GM19238 (cell line): Measurements from ENCODE around the gene PROSER2.
A peak's percentile ranks its signal among the peaks of the same experiment; 100 is the strongest.
"Not testable (repeated sequence)": the region's sequence is repeated elsewhere in the genome, so short reads cannot be mapped to it uniquely, and the experiment has no call there.

Source experiments
- DNase-seq: peaks from one replicate; pipeline ENCODE4 v3.0.0; 2011; ENCODE audit warnings: low spot score; ENCODE audit not compliant: insufficient read length

Gene PROSER2

DNA sequence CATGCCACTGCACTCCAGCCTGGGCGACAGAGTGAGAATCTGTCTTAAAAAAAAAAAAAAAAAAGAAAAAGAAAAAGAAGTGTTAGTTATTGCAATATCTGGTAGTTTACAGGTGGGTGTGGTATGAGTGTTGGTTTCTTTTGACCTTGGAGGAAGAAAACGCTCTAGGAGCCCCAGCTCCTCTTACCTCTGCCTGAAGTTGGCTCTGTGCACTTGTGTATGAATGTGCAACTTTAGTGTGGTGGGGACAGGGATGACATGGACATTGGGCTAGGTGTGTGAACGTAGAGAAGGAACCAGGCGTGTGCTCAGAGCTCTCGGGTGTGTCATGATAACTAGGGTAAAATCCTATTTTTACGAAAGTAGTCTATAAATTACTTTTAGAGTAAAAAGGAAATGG lies 11.9 kb downstream of the PROSER2 start:
- no peak for DNase-seq

- no peak for DNase-seq
Measured at GRCh38 chr10:11835704-11836103, 12.5 kb downstream of the PROSER2 start.

DNA sequence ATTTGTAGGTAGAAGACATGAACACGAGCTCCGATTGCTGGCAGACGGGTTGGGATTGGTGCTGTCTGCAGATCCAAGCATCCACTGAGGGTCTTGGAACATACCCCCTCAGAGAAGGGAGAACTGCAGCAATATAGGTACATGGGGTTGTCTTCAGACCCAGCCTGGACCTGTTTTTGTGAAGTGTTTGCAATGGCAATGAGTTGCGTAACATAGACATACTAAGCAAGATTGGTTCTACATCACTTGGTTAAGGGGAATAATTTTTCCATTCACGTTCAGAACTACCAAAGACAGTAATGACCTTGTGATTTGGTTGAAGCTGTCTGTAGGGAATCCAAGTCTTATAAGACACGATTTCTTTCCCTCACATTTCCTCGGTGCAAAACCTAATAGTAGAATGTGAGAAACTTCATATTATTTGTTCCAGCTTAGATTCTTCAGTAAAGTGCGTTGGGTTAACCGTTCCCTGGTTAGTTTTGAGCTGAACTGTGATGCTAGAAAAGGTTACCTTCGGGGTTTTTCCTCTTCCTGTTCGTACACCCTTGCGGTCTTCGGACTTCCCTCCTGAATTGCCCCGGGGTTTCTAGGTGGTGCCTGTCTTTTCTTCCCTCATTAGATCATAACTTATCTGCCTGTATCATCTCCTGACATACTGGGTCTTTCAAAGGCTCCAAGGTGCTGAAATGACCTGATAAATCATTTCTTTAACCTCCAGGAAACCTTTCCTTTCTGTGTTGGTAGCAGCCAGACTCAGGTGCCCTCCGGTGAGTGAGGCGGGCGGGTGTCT lies 14.4 kb downstream of the PROSER2 start:
- DNase-seq, result no peak

DNA sequence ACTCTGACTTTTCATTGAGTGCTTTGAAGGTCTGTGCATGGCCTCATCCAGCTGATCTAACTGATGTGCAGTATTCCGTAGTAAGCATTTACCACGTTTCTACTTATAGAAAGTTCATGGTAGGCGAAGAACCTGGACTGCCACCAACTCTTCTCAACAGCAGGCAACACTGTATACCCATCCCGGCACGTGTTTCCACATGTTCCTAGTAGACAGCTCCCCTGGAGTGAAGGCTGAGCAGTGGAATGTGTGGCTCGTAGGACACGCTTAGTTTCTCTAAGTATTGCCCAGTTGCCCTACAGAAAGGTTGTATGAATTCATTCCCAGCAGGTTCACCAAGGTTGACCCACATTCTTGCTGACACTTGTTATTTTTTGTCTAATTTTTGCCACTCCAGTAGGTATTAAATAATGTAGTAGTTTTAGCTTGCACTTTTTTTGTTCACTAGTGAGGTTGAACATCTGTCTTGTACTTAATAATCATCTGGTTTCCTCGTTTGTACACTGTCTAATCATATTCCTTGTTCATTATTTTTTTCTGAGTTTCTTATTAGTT lies 15.2 kb downstream of the PROSER2 start:
- DNase-seq, result no peak

GRCh38 chr10:11841375-11841774 lies 18.2 kb downstream of the PROSER2 start:
- no peak for DNase-seq

DNA sequence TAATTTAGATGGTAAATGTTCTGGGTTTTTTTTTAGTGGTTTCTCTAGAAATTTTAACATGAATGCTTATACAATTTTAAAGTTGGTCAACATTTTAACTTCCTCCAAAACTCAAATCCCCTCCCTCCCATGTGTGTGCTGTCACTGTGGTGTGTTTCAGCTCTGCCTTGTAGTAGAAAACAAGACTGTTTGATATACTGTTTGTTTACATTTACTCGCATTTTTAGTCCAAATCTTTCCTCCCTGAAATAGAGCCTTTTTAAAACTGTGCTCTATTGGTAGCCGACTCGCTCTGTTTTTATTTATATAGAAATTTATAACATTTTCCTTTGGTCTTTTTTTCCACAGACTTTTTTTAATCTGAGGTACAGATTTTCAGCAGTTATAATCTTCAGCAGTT lies 19.3 kb downstream of the PROSER2 start:
- no peak for DNase-seq

GRCh38 chr10:11845113-11845512 lies 22.0 kb downstream of the PROSER2 start:
- DNase-seq, result no peak

DNA sequence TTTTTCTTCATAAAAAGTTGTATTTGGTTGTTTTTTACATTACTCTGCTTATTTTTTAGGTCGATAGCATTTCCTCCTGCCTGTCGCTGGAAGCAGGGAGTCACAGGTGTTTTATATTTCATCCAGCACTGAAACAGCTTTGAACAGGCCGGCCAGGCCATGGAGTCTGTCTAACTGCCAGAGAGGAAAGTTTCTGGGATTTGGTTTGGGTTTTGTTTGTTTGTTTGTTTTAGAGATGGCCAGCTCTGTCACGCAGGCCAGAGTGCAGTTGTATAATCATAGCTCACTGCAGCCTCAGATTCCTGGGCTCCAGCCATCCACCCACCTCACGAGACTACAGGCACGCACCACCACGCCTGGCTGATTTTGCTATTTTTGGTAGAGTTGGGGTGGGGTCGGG lies 23.4 kb downstream of the PROSER2 start:
- DNase-seq, result no peak

DNA sequence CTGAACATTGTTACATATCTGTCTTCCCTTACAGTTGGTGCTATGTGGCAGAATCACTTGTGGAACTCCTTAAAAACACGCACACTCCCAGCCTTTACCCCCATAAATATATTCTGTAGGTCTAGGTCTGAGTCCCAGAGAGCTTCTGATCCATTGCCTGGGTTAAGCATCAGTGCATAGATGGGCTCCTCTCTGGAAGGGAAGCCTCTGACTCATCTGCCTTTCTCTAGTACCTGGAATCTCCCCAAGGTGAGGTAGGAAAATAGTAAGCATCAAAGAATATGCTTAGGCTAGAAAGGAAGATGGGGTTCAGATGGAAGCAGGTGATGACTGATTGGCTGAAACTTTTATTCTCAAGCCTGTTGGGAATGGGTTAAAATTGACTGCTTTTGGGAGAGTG lies 26.1 kb downstream of the PROSER2 start:
- no peak for DNase-seq

- DNase-seq, result no peak
Measured at GRCh38 chr10:11849911-11850310, 26.8 kb downstream of the PROSER2 start.

GRCh38 chr10:11851910-11852309 lies 28.8 kb downstream of the PROSER2 start:
- DNase-seq, result no peak

- not testable (repeated sequence) for DNase-seq
Measured at GRCh38 chr10:11852637-11853036, 29.5 kb downstream of the PROSER2 start.

DNA sequence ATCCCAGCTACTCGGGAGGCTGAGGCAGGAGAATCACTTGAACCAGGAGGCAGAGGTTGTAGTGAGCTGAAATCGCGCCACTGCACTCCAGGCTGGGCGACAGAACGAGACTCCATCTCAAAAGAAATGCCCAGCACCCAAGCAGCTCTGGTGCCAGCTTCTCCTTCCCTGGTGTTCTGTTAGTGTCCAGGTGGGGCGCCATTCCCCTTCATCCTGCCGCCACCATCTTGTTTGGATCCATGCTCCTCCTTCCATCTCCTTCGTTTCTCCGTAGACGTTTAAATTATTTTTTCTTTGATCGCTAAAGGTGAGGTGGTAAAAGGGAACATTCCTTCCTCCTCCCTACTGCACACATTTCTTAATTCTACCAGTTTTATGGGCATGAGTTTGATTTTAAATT lies 30.3 kb downstream of the PROSER2 start:
- DNase-seq, result no peak

DNA sequence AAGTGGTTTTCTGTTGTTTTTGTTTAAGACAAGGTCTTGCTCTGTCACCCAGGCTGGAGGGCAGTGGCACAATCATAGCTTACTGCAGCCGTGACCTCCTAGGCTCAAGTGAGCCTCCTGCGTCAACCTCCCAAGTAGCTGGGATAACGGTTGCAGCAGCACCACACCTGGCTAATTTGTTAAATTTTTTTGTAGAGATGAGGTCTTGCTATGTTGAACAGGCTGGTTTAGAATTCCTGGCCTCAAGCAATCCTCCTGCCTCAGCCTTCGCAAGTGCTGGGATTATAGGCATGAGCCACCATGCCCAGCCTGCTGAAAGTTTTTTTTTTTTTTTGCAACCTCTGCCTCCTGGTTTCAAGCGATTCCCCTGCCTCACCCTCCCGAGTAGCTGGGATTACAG lies 31.1 kb downstream of the PROSER2 start:
- DNase-seq, result no peak

DNA sequence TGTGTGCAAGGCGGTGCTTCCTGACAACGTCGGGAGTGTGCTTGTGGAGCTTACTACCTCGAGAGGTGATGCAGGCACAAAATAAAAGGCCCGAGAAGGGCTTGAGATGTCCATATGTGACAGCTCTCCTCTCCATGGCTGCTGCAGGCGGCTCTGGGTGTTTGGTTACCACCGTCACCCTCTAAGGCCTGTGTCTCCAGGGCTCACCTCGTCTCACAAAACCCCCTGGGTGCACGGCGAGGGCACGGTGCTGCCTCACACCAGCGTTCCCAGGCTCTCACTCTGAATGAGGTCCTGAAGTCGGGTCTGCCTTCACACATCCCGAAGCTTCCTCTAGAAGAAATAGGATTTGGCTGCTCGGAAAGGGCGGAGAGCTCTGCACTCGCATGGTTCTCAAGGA lies 32.9 kb downstream of the PROSER2 start:
- no peak for DNase-seq

GRCh38 chr10:11856678-11857077 lies 33.5 kb downstream of the PROSER2 start:
- no peak for DNase-seq

GRCh38 chr10:11858093-11858492 lies 34.9 kb downstream of the PROSER2 start:
- no peak for DNase-seq

DNA sequence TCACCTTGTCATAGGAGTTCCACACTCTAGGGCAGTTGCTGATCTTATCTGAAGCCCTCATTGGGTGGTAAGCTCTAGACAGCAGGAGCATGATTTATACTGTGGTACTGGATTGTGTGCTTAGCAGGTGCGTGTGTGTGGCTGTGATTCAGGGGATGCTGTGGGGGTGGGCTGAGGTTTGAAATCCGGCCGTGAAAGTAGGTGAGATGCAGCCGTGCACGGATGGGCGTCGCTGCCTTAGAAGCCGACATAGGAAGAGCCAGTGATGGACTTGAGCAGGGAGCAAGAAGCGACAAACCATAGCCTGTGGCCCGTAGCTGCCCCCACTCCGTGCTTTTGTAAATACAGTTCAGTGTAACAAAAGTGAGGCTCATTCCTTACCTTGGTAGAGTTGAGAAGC lies 38.2 kb downstream of the PROSER2 start:
- DNase-seq, result no peak

DNA sequence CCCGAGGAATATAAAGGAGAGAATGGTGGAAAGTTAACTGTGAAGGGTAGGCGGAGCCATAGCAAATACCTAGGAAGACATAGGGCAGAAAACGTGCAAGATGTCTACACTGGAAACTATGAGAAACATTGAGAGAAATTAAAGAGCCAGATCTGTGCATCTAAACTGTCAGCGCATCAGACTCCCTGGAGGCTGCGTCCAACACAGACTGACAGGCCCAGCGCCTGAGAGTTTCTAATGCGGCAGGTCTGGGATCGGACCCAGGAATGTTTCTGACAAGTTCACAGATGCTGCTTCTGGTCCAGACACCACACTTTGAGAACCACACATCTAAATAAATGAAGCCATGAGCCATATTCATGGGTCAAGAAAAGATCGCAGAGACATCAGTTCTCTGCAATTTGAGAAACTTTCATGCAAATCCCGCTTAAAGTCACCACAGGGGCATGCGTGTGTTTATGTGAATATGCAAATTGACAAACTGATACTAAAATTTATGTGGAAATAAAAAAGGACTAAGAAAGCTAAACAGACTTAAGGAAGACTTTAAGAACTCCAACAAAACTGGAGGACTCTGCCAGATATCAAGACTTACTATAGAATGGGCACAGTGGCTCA lies 38.8 kb downstream of the PROSER2 start:
- no peak for DNase-seq

DNA sequence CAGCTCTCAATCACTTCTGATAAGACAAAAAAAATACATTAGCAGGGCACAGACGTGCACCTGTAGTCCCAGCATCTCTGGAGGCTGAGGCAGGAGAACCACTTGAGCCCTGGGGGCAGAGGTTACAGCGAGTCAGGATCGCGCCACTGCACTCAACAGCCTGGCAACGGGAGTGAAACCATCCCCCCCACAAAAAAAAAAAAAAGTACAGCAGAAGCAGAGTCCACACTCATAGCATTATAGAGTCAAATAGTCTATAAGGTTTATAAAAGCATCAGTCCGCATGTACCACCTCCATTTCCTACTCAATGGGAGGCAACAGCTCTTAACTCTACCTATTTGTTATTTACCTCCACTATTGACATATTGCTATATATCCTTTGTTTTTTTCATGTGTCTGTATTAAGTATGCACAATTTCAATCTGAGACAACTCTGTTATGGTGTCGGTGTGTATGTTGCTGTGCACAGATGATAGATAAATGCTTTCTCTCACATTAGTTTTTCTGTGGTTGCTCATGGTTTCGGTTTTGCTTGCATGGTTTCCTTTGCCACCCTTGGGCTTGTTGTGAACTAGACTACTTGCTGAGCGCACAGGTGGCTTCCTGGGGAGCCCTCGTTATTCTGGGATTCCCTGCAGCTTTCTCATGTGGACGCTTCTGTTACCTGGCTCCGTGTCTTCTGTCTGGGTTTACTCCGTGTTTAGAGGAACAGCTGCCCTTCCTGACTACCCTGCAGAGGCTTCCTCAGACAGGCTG lies 40.4 kb downstream of the PROSER2 start:
- peak; percentile 64 for DNase-seq

DNA sequence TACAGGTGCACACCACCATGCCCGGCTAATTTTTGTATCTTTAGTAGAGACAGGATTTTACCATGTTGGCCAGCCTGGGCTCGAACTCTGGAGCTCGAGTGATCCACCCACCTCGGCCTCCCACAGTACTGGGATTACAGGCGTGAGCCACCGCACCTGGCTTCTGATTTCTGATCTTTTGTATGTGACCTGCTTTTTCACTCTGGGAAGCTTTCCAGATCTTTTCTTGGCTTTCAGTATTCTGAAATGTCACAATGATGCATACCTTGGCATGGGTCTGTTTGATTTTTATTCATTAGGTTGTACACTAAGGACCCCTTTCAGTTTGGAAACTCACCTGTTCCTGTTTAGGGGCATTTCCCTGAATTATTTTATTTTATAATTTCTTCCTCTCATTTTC lies 41.6 kb downstream of the PROSER2 start:
- DNase-seq, result no peak

DNA sequence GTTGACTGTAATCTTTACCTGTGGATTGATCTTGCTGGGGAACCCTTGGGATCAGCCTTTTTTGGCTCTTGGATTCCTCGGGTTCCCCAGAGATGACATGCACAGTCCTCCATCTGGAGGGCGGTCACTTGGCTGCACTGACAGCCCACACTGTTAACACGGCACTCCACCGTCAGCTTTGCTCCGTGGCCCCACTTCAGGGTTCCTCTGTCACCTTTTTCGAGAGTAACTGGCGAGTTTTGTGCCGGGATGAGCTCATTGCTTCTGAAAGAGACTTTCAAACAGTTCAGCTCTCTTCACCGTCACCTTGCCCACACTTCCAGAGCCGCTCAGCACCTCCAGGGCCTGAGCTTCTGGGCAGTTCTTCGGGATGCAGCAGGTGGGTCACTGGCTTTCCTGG lies 42.4 kb downstream of the PROSER2 start:
- no peak for DNase-seq
